HepG2 (cell line): ENCODE data around the gene MYADML2. TPM values are rescaled to one million over a fixed set of nuclear protein-coding genes. Genes with fewer than 3 reads are reported as not detected.

Source experiments
- ARNT2 ChIP-seq: sonication (generic); formaldehyde crosslinking; IDR thresholded peaks from 2 replicates; pipeline ENCODE4 v1.8.0; 2022; ENCODE audit warnings: mild to moderate bottlenecking, low read depth, missing genetic modification reagents, moderate library complexity
- DNMT3B ChIP-seq: conservative IDR thresholded peaks from 2 replicates; pipeline ENCODE4 v1.6.1; 2016; ENCODE audit warnings: missing biosample characterization, control low read depth
- DPF2 ChIP-seq: sonication (generic); formaldehyde crosslinking; IDR thresholded peaks from 2 replicates; pipeline ENCODE4 v1.4.0; 2020; ENCODE audit warnings: mild to moderate bottlenecking, low read depth, missing genetic modification reagents, borderline replicate concordance
- ETV6 ChIP-seq: sonication (generic); formaldehyde crosslinking; conservative IDR thresholded peaks from 2 replicates; pipeline ENCODE4 v1.4.0; 2020; ENCODE audit warnings: missing genetic modification reagents
- HNRNPK ChIP-seq: fragments of 200-400 bp; formaldehyde crosslinking; IDR thresholded peaks from 2 replicates; pipeline ENCODE4 v1.6.1; 2018; ENCODE audit warnings: low read length, low read depth, moderate library complexity, mild to moderate bottlenecking; ENCODE audit not compliant: poor library complexity, severe bottlenecking
- NFIB ChIP-seq: sonication (generic); formaldehyde crosslinking; IDR thresholded peaks from 2 replicates; pipeline ENCODE4 v1.9.0; 2021; ENCODE audit warnings: missing genetic modification reagents, mild to moderate bottlenecking, borderline replicate concordance
- SAFB2 ChIP-seq: sonication (generic); formaldehyde crosslinking; IDR thresholded peaks from 2 replicates; pipeline ENCODE4 v1.5.1; 2020; ENCODE audit warnings: missing genetic modification reagents, low read depth, mild to moderate bottlenecking, borderline replicate concordance
- ZBTB14 ChIP-seq: sonication (generic); formaldehyde crosslinking; IDR thresholded peaks from 2 replicates; pipeline ENCODE4 v1.4.0; 2020; ENCODE audit warnings: missing genetic modification reagents
- ZBTB40 ChIP-seq, 2 experiments: fragments of 450-650 bp in 1 of 2; sonication (generic) in 1 of 2; formaldehyde crosslinking in 1 of 2; IDR thresholded peaks; 2 replicates each; pipeline versions ENCODE4 v1.6.1 to v1.8.0; 2016 to 2022; ENCODE audit warnings: antibody characterized with exemption in 1 of 2, mild to moderate bottlenecking in 1 of 2, missing genetic modification reagents in 1 of 2
- ZGPAT ChIP-seq: IDR thresholded peaks from 2 replicates; pipeline ENCODE4 v1.6.1; 2016; ENCODE audit warnings: mild to moderate bottlenecking
- polyA plus RNA-seq, 8 experiments: library from polyadenylated mRNA; depleted of rRNA in 3 of 8; stranded (reverse) in 7 of 8; unstranded in 1 of 8; fragments of >200 nt; fragmentation: Illumina TruSeq in 4 of 8; extraction: Trizol in 4 of 8; gene quantifications; 2 replicates each; pipeline versions ENCODE4 v1.2.1 to v1.2.3, GENCODE V29; 2011 to 2016; ENCODE audit warnings: low read depth in 4 of 8, missing spikeins in 1 of 8, mixed read lengths in 1 of 8; ENCODE audit not compliant: insufficient read depth in 1 of 8
- total RNA-seq, 5 experiments: library from RNA; depleted of rRNA; stranded (reverse); fragments of >200 nt; fragmentation: Illumina TruSeq; extraction: Trizol; gene quantifications; 2 replicates each; pipeline ENCODE4 v1.2.3, GENCODE V29; 2016; ENCODE audit warnings: low read depth in 1 of 5

MYADML2 gene
- total and polyA plus RNA-seq, 2 of the 13 experiments (the other 11 are each of a cell fraction or from before 2014, with no cell fraction given), result not detected

- TF ChIP-seq ZBTB40 (IDR thresholded peaks at IDR 0.05) (no peak), ZBTB40 (CRISPR knock-in tag; IDR thresholded peaks at IDR 0.05) (peak; percentile 70; the same call in 1 of the 2 replicates), DPF2 (CRISPR knock-in tag) (0 out of 2 replicates have a peak, but pooled peaks have one; percentile 6), ARNT2 (CRISPR knock-in tag) (0 out of 2 replicates have a peak, but pooled peaks have one; percentile 8), NFIB (CRISPR knock-in tag) (no peak), ETV6 (CRISPR knock-in tag) (0 out of 2 replicates have a peak, but pooled peaks have one; percentile 3), HNRNPK (peak; percentile 58), SAFB2 (CRISPR knock-in tag) (0 out of 2 replicates have a peak, but pooled peaks have one; percentile 38), DNMT3B (CRISPR knock-in tag) (peak; percentile 69; the same call in 1 of the 2 replicates), ZGPAT (CRISPR knock-in tag) (peak; percentile 8; the same call in 1 of the 2 replicates), ZBTB14 (CRISPR knock-in tag) (peak; percentile 54; the same call in 1 of the 2 replicates)
Measured at GRCh38 chr17:81960130-81960958, 13.3 kb upstream of the MYADML2 start (continued).
